ENCODE results near the gene BACH2. TPM values are rescaled to one million over a fixed set of nuclear protein-coding genes. Genes with fewer than 3 reads are reported as not detected.

The BACH2 gene
- total RNA-seq, 2 donors from 2014 or later: 5.2 to 5.7 TPM

- no peaks in the 10 kb centered on the region for H3K9me3 ChIP-seq
- DNase-seq (ENCODE audit: low spot score): no peak
- no peak overlapping the region for H3K27ac ChIP-seq
- no peaks in the 10 kb centered on the region for H3K4me1 ChIP-seq (replicated peaks)
- TF ChIP-seq POLR2A (IDR thresholded peaks at IDR 0.05): no peak
- TF ChIP-seq POLR2AphosphoS5 (IDR thresholded peaks at IDR 0.05): no peak
- no peak for TF ChIP-seq CTCF (IDR thresholded peaks at IDR 0.05)
- 86% methylated on average over 5 of the region's 5 CpGs for WGBS
- H3K27me3 ChIP-seq (replicated peaks; ENCODE audit: insufficient read depth): no peaks in the 10 kb centered on the region
- H3K4me3 ChIP-seq: no peak overlapping the region
- H3K36me3 ChIP-seq: no peaks in the 10 kb centered on the region
- intact Hi-C loops (cut with DNase I): no loop called here
These were observed 292.1 kb downstream of the BACH2 start for GRCh38 chr6:90004511-90004910.

GRCh38 chr6:90003941-90004340, 292.7 kb downstream of the BACH2 start:
- Histone ChIP-seq H3K27me3 (replicated peaks; ENCODE audit: insufficient read depth) (no peaks in the 10 kb centered on the region), H3K27ac (peak overlapping the region in 1 of 2 donors; percentile 15), H3K9me3 (no peaks in the 10 kb centered on the region), H3K4me3 (no peak overlapping the region), H3K36me3 (no peaks in the 10 kb centered on the region), H3K4me1 (replicated peaks) (no peaks in the 10 kb centered on the region)
- 71% methylated on average over 2 of the region's 2 CpGs for WGBS
- intact Hi-C loops (cut with DNase I): no loop called here
- TF ChIP-seq POLR2A (IDR thresholded peaks at IDR 0.05) (no peak), POLR2AphosphoS5 (IDR thresholded peaks at IDR 0.05) (no peak), CTCF (IDR thresholded peaks at IDR 0.05) (no peak)
- DNase-seq (ENCODE audit: low spot score): no peak

GRCh38 chr6:90003069-90003795, 293.4 kb downstream of the BACH2 start:
- no peak for DNase-seq (ENCODE audit: low spot score)
- no peaks in the 10 kb centered on the region for H3K27me3 ChIP-seq (replicated peaks; ENCODE audit: insufficient read depth)
- H3K4me3 ChIP-seq: no peak overlapping the region
- 94% methylated on average over 5 of the region's 5 CpGs for WGBS
- no peak for TF ChIP-seq POLR2AphosphoS5 (IDR thresholded peaks at IDR 0.05)
- no peaks in the 10 kb centered on the region for H3K36me3 ChIP-seq
- intact Hi-C loops (cut with DNase I): no loop called here
- H3K27ac ChIP-seq: no peak overlapping the region
- H3K9me3 ChIP-seq: no peaks in the 10 kb centered on the region
- H3K4me1 ChIP-seq (replicated peaks): no peaks in the 10 kb centered on the region

GRCh38 chr6:90000864-90001731, 295.5 kb downstream of the BACH2 start:
- 88% methylated on average over 5 of the region's 5 CpGs for WGBS
- intact Hi-C loops (cut with DNase I): no loop called here
- Histone ChIP-seq H3K27me3 (replicated peaks; ENCODE audit: insufficient read depth) (no peaks in the 10 kb centered on the region), H3K9me3 (no peaks in the 10 kb centered on the region), H3K27ac (no peak overlapping the region), H3K36me3 (no peaks in the 10 kb centered on the region), H3K4me1 (replicated peaks) (no peaks in the 10 kb centered on the region), H3K4me3 (no peak overlapping the region)
- no peak for DNase-seq (ENCODE audit: low spot score)
- TF ChIP-seq POLR2AphosphoS5 (IDR thresholded peaks at IDR 0.05) (no peak), POLR2A (IDR thresholded peaks at IDR 0.05) (no peak), CTCF (IDR thresholded peaks at IDR 0.05) (no peak)

GRCh38 chr6:89999945-90000825, 296.5 kb downstream of the BACH2 start:
- intact Hi-C loops (cut with DNase I): no loop called here
- no peak for DNase-seq (ENCODE audit: low spot score)
- Histone ChIP-seq H3K36me3 (no peaks in the 10 kb centered on the region), H3K4me3 (no peak overlapping the region), H3K27ac (no peak overlapping the region), H3K4me1 (replicated peaks) (no peaks in the 10 kb centered on the region), H3K9me3 (no peaks in the 10 kb centered on the region), H3K27me3 (replicated peaks; ENCODE audit: insufficient read depth) (no peaks in the 10 kb centered on the region)
- no peak for TF ChIP-seq POLR2A (IDR thresholded peaks at IDR 0.05)
- TF ChIP-seq POLR2AphosphoS5 (IDR thresholded peaks at IDR 0.05): peak; percentile 76
- WGBS: 51% methylated on average over 8 of the region's 8 CpGs
